Measurements from ENCODE around the gene KCNN4. TPM values are rescaled to one million over a fixed set of nuclear protein-coding genes. Genes with fewer than 3 reads are reported as not detected.

KCNN4 gene
- total and polyA plus RNA-seq, 2 of the 13 experiments (the other 11 are each of a cell fraction or from before 2014, with no cell fraction given): 0.13 to 0.25 TPM

- TF ChIP-seq, protein P1, sequence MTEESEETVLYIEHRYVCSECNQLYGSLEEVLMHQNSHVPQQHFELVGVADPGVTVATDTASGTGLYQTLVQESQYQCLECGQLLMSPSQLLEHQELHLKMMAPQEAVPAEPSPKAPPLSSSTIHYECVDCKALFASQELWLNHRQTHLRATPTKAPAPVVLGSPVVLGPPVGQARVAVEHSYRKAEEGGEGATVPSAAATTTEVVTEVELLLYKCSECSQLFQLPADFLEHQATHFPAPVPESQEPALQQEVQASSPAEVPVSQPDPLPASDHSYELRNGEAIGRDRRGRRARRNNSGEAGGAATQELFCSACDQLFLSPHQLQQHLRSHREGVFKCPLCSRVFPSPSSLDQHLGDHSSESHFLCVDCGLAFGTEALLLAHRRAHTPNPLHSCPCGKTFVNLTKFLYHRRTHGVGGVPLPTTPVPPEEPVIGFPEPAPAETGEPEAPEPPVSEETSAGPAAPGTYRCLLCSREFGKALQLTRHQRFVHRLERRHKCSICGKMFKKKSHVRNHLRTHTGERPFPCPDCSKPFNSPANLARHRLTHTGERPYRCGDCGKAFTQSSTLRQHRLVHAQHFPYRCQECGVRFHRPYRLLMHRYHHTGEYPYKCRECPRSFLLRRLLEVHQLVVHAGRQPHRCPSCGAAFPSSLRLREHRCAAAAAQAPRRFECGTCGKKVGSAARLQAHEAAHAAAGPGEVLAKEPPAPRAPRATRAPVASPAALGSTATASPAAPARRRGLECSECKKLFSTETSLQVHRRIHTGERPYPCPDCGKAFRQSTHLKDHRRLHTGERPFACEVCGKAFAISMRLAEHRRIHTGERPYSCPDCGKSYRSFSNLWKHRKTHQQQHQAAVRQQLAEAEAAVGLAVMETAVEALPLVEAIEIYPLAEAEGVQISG (CRISPR knock-in tag; IDR thresholded peaks at IDR 0.05): peak; percentile 70
- TF ChIP-seq, protein P2, sequence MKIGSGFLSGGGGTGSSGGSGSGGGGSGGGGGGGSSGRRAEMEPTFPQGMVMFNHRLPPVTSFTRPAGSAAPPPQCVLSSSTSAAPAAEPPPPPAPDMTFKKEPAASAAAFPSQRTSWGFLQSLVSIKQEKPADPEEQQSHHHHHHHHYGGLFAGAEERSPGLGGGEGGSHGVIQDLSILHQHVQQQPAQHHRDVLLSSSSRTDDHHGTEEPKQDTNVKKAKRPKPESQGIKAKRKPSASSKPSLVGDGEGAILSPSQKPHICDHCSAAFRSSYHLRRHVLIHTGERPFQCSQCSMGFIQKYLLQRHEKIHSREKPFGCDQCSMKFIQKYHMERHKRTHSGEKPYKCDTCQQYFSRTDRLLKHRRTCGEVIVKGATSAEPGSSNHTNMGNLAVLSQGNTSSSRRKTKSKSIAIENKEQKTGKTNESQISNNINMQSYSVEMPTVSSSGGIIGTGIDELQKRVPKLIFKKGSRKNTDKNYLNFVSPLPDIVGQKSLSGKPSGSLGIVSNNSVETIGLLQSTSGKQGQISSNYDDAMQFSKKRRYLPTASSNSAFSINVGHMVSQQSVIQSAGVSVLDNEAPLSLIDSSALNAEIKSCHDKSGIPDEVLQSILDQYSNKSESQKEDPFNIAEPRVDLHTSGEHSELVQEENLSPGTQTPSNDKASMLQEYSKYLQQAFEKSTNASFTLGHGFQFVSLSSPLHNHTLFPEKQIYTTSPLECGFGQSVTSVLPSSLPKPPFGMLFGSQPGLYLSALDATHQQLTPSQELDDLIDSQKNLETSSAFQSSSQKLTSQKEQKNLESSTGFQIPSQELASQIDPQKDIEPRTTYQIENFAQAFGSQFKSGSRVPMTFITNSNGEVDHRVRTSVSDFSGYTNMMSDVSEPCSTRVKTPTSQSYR (CRISPR knock-in tag; IDR thresholded peaks at IDR 0.05; ENCODE audit: borderline replicate concordance): no peak
- TF ChIP-seq U2AF1 (optimal IDR thresholded peaks at IDR 0.05; ENCODE audit: low read depth, low read length) (no peak), ZBTB40 (IDR thresholded peaks at IDR 0.05) (no peak), ZBTB40 (CRISPR knock-in tag; IDR thresholded peaks at IDR 0.05) (no peak), REXO4 (CRISPR knock-in tag; IDR thresholded peaks at IDR 0.05; ENCODE audit: borderline replicate concordance) (no peak), ZNF724P (CRISPR knock-in tag; IDR thresholded peaks at IDR 0.05; ENCODE audit: borderline replicate concordance) (no peak)
- TF ChIP-seq, protein P3, sequence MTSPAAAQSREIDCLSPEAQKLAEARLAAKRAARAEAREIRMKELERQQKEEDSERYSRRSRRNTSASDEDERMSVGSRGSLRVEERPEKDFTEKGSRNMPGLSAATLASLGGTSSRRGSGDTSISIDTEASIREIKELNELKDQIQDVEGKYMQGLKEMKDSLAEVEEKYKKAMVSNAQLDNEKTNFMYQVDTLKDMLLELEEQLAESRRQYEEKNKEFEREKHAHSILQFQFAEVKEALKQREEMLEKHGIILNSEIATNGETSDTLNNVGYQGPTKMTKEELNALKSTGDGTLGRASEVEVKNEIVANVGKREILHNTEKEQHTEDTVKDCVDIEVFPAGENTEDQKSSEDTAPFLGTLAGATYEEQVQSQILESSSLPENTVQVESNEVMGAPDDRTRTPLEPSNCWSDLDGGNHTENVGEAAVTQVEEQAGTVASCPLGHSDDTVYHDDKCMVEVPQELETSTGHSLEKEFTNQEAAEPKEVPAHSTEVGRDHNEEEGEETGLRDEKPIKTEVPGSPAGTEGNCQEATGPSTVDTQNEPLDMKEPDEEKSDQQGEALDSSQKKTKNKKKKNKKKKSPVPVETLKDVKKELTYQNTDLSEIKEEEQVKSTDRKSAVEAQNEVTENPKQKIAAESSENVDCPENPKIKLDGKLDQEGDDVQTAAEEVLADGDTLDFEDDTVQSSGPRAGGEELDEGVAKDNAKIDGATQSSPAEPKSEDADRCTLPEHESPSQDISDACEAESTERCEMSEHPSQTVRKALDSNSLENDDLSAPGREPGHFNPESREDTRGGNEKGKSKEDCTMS (CRISPR knock-in tag; conservative IDR thresholded peaks at IDR 0.05): no peak
- TF ChIP-seq, protein P4, sequence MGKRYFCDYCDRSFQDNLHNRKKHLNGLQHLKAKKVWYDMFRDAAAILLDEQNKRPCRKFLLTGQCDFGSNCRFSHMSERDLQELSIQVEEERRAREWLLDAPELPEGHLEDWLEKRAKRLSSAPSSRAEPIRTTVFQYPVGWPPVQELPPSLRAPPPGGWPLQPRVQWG (CRISPR knock-in tag; IDR thresholded peaks at IDR 0.05; ENCODE audit: borderline replicate concordance, low read depth): no peak
Measured at GRCh38 chr19:43826787-43827754, 46.3 kb upstream of the KCNN4 start, which contains the start of gene ZNF283 (continued).
